ENCODE measurements around the gene MAT2B. TPM values are rescaled to one million over a fixed set of nuclear protein-coding genes. Genes with fewer than 3 reads are reported as not detected.
"Not testable (repeated sequence)": the region's sequence is repeated elsewhere in the genome, so short reads cannot be mapped to it uniquely, and the experiment has no call there.

The MAT2B gene
- total RNA-seq, 1 donor from 2014 or later = 44.6 TPM

GRCh38 chr5:163532171-163533084, 27.0 kb downstream of the MAT2B start:
- H3K27ac Mint-ChIP-seq = no peak overlapping the region
- H3K9me3 Mint-ChIP-seq = peaks cover 3% of the 10 kb centered on the region
- peaks cover 21% of the 10 kb centered on the region for H3K4me1 Mint-ChIP-seq
- peaks cover 36% of the 10 kb centered on the region for H3K27me3 Mint-ChIP-seq (ENCODE audit: low read depth)
- no peak overlapping the region for H3K4me3 Mint-ChIP-seq
- H3K36me3 Mint-ChIP-seq = no peaks in the 10 kb centered on the region
- no peak for TF ChIP-seq CTCF (IDR thresholded peaks at IDR 0.05; ENCODE audit: unreplicated experiment)
- DNase-seq (ENCODE audit: low spot score in 2 of 2, unreplicated experiment in 2 of 2) = no peak

GRCh38 chr5:163533223-163533622, 27.8 kb downstream of the MAT2B start:
- no peaks in the 10 kb centered on the region for H3K36me3 Mint-ChIP-seq
- H3K9me3 Mint-ChIP-seq = no peaks in the 10 kb centered on the region
- peak overlapping the region; percentile 21 for H3K27ac Mint-ChIP-seq
- TF ChIP-seq CTCF (IDR thresholded peaks at IDR 0.05; ENCODE audit: unreplicated experiment) = no peak
- peaks cover 21% of the 10 kb centered on the region for H3K4me1 Mint-ChIP-seq
- DNase-seq (ENCODE audit: low spot score in 2 of 2, unreplicated experiment in 2 of 2) = no peak
- peaks cover 38% of the 10 kb centered on the region for H3K27me3 Mint-ChIP-seq (ENCODE audit: low read depth)
- no peak overlapping the region for H3K4me3 Mint-ChIP-seq

- Mint-ChIP-seq H3K4me1 (peaks cover 21% of the 10 kb centered on the region), H3K36me3 (no peaks in the 10 kb centered on the region), H3K27ac (no peak overlapping the region), H3K4me3 (no peak overlapping the region), H3K9me3 (no peaks in the 10 kb centered on the region), H3K27me3 (ENCODE audit: low read depth) (peaks cover 40% of the 10 kb centered on the region)
- no peak for TF ChIP-seq CTCF (IDR thresholded peaks at IDR 0.05; ENCODE audit: unreplicated experiment)
- no peak for DNase-seq (ENCODE audit: low spot score in 2 of 2, unreplicated experiment in 2 of 2)
Observed at GRCh38 chr5:163534492-163535094, 29.2 kb downstream of the MAT2B start.

GRCh38 chr5:163535290-163535689, 29.9 kb downstream of the MAT2B start:
- H3K4me1 Mint-ChIP-seq = peaks cover 21% of the 10 kb centered on the region
- no peak for TF ChIP-seq CTCF (IDR thresholded peaks at IDR 0.05; ENCODE audit: unreplicated experiment)
- H3K27ac Mint-ChIP-seq = no peak overlapping the region
- no peak overlapping the region for H3K4me3 Mint-ChIP-seq
- peaks cover 37% of the 10 kb centered on the region for H3K27me3 Mint-ChIP-seq (ENCODE audit: low read depth)
- no peak for DNase-seq (ENCODE audit: low spot score in 2 of 2, unreplicated experiment in 2 of 2)
- H3K36me3 Mint-ChIP-seq = no peaks in the 10 kb centered on the region
- no peaks in the 10 kb centered on the region for H3K9me3 Mint-ChIP-seq

- DNase-seq (ENCODE audit: low spot score in 2 of 2, unreplicated experiment in 2 of 2); H3K36me3 Mint-ChIP-seq; H3K27ac Mint-ChIP-seq; H3K9me3 Mint-ChIP-seq; H3K4me3 Mint-ChIP-seq: not testable (repeated sequence)
- peaks cover 37% of the 10 kb centered on the region for H3K27me3 Mint-ChIP-seq (ENCODE audit: low read depth)
- H3K4me1 Mint-ChIP-seq = peaks cover 21% of the 10 kb centered on the region
Observed at GRCh38 chr5:163536442-163536841, 31.0 kb downstream of the MAT2B start.

GRCh38 chr5:163540696-163541095, 35.3 kb downstream of the MAT2B start:
- TF ChIP-seq CTCF (IDR thresholded peaks at IDR 0.05; ENCODE audit: unreplicated experiment) = no peak
- no peaks in the 10 kb centered on the region for H3K36me3 Mint-ChIP-seq
- no peak overlapping the region for H3K27ac Mint-ChIP-seq
- peaks cover 26% of the 10 kb centered on the region for H3K27me3 Mint-ChIP-seq (ENCODE audit: low read depth)
- H3K4me1 Mint-ChIP-seq = no peaks in the 10 kb centered on the region
- no peak overlapping the region for H3K4me3 Mint-ChIP-seq
- no peaks in the 10 kb centered on the region for H3K9me3 Mint-ChIP-seq
- no peak for DNase-seq (ENCODE audit: low spot score in 2 of 2, unreplicated experiment in 2 of 2)
